ENCODE data around the gene CPZ. TPM values are rescaled to one million over a fixed set of nuclear protein-coding genes. Genes with fewer than 3 reads are reported as not detected.

The CPZ gene
- total RNA-seq, 1 donor from 2014 or later: 0.27 TPM

GRCh38 chr4:8656185-8656517 is 63.6 kb downstream of the CPZ start:
- peaks cover 10% of the 10 kb centered on the region for H3K36me3 Mint-ChIP-seq (ENCODE audit: unreplicated experiment)
- DNase-seq: no peak
- no peak overlapping the region for H3K4me3 Mint-ChIP-seq (ENCODE audit: unreplicated experiment)
- H3K27ac Mint-ChIP-seq (ENCODE audit: unreplicated experiment): no peak overlapping the region
- H3K27me3 Mint-ChIP-seq (ENCODE audit: unreplicated experiment): peaks cover 6% of the 10 kb centered on the region
- H3K4me1 Mint-ChIP-seq (ENCODE audit: low read depth, unreplicated experiment): no peaks in the 10 kb centered on the region
- TF ChIP-seq, protein P1, sequence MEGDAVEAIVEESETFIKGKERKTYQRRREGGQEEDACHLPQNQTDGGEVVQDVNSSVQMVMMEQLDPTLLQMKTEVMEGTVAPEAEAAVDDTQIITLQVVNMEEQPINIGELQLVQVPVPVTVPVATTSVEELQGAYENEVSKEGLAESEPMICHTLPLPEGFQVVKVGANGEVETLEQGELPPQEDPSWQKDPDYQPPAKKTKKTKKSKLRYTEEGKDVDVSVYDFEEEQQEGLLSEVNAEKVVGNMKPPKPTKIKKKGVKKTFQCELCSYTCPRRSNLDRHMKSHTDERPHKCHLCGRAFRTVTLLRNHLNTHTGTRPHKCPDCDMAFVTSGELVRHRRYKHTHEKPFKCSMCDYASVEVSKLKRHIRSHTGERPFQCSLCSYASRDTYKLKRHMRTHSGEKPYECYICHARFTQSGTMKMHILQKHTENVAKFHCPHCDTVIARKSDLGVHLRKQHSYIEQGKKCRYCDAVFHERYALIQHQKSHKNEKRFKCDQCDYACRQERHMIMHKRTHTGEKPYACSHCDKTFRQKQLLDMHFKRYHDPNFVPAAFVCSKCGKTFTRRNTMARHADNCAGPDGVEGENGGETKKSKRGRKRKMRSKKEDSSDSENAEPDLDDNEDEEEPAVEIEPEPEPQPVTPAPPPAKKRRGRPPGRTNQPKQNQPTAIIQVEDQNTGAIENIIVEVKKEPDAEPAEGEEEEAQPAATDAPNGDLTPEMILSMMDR (IDR thresholded peaks at IDR 0.05; ENCODE audit: partially characterized antibody, unreplicated experiment): no peak
- peaks cover 8% of the 10 kb centered on the region for H3K9me3 Mint-ChIP-seq (ENCODE audit: unreplicated experiment)

DNA sequence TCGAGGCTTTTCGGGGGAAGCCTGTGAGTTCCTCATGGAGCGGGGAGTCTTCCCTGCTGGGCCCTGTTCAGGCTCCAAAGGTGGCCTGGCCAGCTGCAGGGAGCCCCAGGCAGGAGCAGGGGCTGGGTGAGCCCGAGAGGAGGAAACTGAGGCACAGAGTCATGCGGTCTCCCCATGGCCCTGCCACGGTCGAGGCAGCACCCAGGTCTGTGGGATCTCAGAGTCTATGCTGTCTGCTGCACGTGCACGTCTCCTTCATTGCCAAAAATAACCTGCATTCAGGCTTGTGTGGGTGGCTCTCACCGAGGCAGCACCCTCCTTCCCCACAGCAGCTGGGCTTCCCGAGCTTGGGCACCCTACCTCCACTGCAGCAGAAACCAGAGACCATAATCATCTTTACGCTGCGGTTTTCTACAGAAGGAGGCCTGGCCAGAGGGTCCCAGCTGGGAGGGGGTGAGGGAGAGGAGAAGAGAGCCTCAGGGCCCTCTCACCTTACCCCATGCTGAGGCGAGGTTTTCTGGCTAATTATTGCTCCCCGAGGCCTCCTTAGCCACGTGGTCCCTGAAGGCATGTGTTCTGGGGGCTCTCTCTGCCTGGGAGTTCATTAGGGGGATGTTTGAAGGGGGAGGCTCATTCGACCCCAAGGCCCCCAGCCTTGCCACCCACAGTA is 64.3 kb downstream of the CPZ start:
- peaks cover 10% of the 10 kb centered on the region for H3K36me3 Mint-ChIP-seq (ENCODE audit: unreplicated experiment)
- no peak overlapping the region for H3K27ac Mint-ChIP-seq (ENCODE audit: unreplicated experiment)
- DNase-seq: no peak
- H3K4me1 Mint-ChIP-seq (ENCODE audit: low read depth, unreplicated experiment): no peaks in the 10 kb centered on the region
- peaks cover 8% of the 10 kb centered on the region for H3K9me3 Mint-ChIP-seq (ENCODE audit: unreplicated experiment)
- TF ChIP-seq, protein P1 (IDR thresholded peaks at IDR 0.05; ENCODE audit: partially characterized antibody, unreplicated experiment): no peak
- H3K27me3 Mint-ChIP-seq (ENCODE audit: unreplicated experiment): peaks cover 6% of the 10 kb centered on the region
- H3K4me3 Mint-ChIP-seq (ENCODE audit: unreplicated experiment): no peak overlapping the region

DNA sequence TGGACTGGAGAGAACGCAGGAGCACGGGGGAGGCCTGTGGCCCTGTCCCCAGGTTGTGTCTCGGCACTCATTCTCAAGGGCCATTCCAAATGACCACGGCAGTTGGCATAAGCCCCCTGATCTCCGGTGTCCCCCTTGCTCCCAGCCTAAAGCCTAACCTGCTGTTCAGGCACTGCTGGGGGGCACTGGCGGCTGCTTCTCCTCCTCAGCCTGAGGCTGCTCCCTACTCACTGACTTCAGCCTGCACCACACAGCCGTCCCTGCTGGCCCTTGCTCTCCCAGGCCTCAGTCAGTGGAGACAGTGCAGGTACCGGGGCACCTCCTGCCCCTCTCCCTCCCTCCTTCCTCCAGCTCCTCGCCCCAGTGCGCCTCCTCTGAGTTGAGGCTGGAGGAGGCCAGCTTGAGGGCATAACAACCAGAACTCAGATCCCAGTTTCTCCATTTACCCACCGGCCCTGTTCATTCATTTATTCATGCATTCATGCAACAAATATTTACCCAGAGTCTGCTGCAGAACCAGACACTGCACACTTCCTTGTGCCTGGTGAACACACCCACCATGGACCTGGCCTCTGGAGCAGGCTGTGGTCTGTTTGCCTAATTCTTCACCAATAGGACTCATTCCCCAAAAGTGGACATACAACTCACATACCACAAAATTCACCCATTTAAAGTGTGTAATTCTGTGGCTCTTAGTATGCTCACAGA is 65.0 kb downstream of the CPZ start:
- Mint-ChIP-seq H3K4me1 (ENCODE audit: low read depth, unreplicated experiment) (no peaks in the 10 kb centered on the region), H3K4me3 (ENCODE audit: unreplicated experiment) (no peak overlapping the region), H3K27ac (ENCODE audit: unreplicated experiment) (no peak overlapping the region), H3K36me3 (ENCODE audit: unreplicated experiment) (peaks cover 10% of the 10 kb centered on the region), H3K27me3 (ENCODE audit: unreplicated experiment) (peaks cover 6% of the 10 kb centered on the region), H3K9me3 (ENCODE audit: unreplicated experiment) (peaks cover 8% of the 10 kb centered on the region)
- DNase-seq: no peak
- TF ChIP-seq, protein P1 (IDR thresholded peaks at IDR 0.05; ENCODE audit: partially characterized antibody, unreplicated experiment): no peak

DNA sequence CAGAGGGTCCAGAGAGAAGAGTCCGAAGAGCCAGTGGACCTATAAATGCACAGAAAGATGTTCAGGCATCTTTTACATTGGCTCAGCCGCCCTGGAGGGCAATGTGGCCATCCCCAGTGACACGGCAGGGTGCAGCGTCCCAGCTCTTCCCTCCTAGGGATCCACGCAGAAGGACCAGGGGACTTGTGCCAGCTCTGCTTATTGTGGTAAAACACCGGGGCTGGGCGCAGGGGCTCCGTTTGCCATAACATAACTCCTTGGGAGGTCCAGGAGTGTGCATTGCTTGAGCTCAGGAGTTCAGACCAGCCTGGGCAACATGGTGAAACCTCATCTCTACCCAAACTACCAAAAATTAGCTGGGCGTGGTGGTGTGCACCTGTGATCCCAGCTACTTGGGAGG is 70.2 kb downstream of the CPZ start:
- Mint-ChIP-seq H3K36me3 (ENCODE audit: unreplicated experiment) (no peaks in the 10 kb centered on the region), H3K27ac (ENCODE audit: unreplicated experiment) (no peak overlapping the region), H3K27me3 (ENCODE audit: unreplicated experiment) (peaks cover 3% of the 10 kb centered on the region), H3K4me1 (ENCODE audit: low read depth, unreplicated experiment) (no peaks in the 10 kb centered on the region), H3K9me3 (ENCODE audit: unreplicated experiment) (peaks cover 2% of the 10 kb centered on the region), H3K4me3 (ENCODE audit: unreplicated experiment) (no peak overlapping the region)
- TF ChIP-seq, protein P1 (IDR thresholded peaks at IDR 0.05; ENCODE audit: partially characterized antibody, unreplicated experiment): no peak
- no peak for DNase-seq
